GM19238 (cell line): ENCODE data around the gene SNRPB.

ENCODE experiments used
- DNase-seq: peaks from one replicate; pipeline ENCODE4 v3.0.0; 2011; ENCODE audit warnings: low spot score; ENCODE audit not compliant: insufficient read length

SNRPB gene

DNA sequence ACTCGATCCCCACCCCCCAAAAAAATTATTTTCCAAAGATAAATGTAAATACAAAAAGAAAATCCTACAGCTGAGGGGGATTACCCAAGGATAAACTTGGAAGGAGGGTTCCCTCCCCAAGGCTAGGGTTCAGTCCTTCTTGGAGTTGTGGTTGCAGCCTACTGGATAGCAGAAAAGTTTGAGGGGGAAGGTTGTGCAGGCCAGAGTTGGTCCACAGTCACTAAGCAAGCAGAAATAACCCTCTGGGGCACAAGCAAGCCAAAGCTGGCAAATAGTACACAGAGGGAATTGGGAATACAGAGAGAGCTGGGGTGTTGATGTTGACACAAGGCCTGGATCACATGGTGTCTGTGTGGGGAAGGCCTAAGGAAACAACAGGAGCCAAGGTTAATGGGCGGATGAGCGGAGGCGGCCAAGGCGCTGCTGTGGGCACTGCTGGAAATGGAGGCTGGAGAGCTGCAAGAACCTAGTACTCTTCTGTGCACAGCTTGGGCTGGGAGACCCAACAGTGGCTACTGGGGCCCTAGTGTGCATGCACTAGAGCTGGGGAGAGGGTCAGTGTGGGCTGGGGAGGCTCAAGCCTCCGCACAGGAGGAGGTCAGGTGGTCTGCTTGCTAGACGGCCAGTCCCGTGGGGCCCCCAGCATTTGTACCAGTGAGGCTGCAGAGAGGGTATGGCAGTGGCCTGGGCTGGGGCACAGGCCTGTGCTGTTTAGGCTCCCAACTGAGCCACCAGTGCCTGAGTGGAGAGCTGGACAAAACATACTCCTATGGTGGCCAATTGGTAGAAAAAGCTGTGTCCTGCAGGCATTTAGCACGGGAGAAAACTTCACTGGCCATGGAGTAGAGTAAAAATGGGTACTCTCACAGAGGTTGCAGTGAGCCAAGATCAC lies 5.5 kb upstream of the SNRPB start:
- DNase-seq = no peak

DNA sequence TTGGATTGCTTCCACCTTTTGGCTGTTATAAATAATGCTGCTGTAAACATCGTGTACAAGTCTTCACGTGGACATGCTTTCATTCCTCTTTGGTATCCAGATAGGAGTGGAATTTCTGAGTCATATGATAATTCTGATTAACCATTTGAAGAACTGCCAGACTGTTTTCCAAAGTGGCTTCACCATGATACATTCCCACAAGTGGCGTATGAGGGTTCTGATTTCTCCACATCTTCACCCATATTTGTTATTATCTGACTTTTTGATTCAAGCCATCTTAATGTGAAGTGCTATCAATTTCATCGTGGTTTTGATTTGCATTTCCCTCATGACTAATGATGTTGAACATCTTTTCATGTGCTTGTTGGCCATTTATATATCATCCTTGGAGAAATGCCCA lies 2.9 kb upstream of the SNRPB start:
- DNase-seq = no peak

GRCh38 chr20:2469991-2470422 lies 582 bp downstream of the SNRPB start:
- peak; percentile 62 for DNase-seq

DNA sequence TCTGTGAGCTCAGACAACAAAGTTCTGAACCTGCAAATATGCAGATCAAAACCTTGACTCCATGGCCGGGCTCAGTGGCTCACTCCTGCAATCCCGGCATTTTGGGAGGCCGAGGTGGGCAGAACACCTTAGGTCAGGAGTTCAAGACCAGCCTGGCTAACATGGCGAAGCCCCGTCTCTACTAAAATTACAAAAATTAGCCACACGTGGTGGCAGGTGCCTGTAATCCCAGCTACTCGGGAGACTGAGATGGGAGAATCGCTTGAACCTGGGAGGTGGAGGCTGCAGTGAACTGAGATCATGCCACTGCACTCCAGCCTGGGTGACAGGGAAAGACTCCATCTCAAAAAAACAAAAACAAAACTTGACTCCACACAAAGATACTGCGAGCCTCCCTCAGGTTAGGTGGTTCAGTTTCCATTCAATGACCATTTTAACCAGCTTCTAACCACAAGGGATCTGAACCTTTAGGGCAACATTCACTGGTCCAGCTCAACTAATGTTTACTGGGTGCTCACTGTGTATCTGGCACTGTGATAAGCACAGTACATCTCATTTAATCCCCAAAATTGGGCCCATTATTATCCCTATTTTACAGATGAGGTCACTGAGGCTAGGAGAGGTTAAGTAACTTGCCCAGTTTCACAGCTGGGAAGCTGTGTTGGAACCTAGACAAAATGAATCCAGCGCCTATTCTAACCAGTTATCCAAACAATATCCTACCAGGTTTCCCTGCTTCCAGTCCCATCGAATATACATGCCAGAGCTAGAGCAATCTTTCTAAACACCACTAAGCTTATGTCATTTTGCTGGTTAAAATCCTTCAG lies 1.8 kb downstream of the SNRPB start:
- no peak for DNase-seq

DNA sequence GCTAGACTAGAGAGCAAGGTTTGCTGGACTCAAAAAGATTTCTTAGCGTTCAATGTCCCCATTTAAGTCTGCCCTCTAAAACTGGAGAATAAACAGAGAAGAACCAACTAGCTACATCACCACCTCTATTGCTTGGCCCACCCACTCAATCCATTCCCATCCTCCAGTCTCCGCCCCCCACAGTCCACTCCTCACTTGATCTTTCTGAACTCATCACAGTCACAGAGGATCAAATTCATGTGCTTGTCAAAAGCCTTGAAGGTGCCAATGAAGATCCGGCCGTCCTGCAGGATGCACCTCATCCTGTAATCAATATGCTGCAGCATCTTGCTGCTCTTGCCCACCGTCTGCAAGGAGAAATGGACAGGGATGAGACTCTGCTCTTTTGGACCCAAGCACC lies 3.2 kb downstream of the SNRPB start:
- DNase-seq = no peak

DNA sequence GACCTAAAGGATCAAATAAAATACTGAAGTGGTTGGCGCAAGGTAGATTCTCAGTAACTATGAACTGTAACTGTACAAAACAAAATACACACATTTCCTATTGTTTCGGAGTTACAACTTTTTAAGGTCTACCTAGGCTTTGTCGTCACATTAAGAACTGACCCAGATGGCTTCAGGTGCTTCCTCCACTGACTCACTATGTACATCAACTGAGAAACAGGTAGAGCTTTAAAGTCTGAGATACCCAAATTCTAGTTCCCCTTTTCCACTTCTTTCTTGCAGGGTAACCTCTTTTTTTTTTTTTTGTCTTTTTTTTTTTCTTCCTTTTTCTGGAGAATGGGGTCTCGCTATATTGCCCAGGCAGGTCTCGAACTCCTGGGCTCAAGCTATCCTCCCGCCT lies 5.5 kb downstream of the SNRPB start:
- DNase-seq = no peak

DNA sequence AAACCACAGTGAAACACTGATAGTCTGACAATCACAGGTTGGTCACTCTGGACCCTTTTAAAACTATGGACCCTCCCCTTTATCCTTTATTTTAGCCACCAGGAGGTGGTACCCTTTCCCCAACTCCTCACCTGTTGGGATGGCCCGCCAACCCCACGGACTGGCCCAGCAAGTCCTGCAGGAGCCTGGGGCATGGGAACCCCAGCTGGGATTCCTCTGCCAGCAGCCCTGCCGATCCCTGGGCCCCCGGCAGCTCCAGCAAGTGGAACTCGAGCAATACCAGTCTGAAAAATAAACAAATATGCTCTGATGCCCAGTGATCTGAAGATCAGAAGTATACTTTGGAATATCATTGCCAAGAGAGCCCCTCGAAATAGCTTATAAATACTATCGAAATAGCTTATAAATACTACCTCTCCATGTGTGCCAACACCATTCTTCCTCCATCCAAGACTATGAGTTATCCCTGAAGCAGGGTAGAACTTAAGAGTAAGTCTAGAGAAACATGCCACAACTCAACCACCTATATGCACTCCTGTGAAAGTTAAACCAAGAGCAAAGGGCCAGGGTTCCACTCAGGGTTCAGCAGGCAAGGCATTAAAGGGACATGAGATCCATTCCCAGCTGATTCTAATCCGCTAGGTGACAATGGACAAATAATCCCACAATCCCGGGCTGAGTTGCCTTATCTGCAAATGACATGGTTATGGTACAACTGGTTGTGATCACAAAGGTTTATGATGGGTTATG lies 6.8 kb downstream of the SNRPB start:
- no peak for DNase-seq

- no peak for DNase-seq
Observed at GRCh38 chr20:2462484-2462883, 8.1 kb downstream of the SNRPB start.

DNA sequence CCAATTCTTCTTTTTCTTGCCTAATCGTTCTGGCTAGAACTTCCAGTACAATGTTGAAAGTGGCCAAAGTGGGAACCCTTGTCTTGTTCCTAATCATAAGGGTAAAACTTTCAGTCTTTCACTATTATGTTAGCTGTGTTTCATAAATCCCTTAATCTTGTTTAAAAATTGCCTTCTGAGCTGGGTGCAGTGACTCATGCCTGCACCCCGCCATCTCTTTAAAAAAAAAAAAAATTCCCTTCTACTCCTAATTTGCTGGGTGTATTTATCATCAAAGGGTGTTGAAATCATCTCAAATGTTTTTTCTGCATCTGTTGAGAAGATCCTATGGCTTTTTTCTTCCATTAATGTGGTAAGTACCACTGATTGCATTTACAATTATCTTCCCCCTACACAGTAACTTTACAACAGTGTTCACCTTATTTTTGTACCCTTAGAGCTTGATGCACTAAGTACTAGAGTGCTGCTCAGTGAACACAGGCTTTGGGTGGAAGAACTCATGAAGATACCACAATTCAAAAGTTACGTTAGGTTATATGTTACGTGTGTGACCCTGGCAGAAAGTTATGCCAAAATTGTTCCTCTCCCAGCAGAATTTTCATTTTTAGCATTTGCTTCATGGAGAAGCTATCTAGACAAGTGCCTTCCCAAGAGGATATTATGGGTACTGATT lies 9.7 kb downstream of the SNRPB start:
- no peak for DNase-seq

DNA sequence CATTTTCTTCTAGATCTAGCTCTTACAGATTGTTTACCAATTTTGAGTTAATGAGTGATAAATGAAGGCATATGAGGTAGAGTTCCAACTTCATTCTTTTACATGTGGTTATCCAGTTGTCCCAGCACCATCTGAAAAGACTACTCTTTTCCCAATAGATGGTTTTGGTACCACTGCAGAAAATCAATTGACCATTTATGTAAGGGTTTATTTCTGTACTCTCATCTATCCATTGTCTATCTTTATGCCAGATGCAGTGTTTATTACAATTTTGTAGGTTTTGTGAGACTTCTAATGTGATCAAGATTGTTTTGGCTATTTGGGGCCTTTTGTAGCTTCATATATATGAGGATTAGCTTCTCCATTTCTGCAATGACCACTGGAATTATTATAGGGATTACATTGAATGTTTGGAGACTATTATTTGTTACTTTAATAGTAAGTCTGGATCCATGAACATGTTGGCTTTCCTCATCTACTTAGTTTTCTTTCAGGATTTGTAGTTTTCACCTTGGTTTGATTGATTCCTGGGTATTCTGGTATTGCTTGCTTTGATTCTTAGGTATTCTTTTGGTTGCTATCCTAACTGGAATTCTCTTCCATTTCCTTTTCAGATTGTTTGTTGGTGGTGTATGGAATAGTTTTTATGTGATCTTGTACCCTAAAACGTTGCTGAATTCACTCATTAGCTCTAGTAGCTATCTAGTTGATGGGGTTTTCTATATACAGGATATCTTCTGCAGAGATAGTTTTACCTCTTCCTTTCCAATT lies 10.4 kb downstream of the SNRPB start:
- no peak for DNase-seq

DNA sequence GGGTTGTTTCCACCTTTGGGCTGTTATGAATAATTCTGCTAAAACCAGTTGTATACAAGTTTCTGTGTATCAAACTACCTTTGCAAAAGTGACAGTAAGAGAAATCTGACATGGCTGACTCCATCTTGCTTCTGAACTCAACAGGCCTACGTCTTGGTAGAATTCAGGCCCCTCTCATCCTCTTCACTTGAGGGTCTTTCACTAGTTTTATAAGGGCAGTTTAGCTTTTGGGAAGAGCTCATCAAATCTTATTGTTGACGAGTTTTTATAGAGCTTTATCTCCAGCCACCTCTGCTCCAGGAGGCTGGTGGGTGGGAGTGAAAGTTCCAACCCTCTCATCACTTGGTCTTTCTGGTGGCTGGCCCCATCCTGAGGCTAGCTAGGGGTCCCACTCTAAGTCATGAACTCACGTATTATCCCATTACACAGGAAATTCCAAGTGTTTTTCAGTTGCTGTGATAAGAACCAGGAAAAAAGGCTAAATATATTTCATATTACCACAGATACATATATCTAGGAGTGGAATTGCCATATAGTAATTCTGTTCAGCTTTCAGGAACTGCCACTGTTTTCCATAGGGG lies 11.6 kb downstream of the SNRPB start:
- no peak for DNase-seq

GRCh38 chr20:2455771-2456497 lies 14.7 kb downstream of the SNRPB start:
- DNase-seq = no peak

- DNase-seq = no peak
Observed at GRCh38 chr20:2453792-2454191, 16.8 kb downstream of the SNRPB start.

GRCh38 chr20:2451939-2452732 lies 18.5 kb downstream of the SNRPB start:
- DNase-seq = peak; percentile 16

GRCh38 chr20:2451422-2451821 lies 19.2 kb downstream of the SNRPB start:
- DNase-seq = no peak

DNA sequence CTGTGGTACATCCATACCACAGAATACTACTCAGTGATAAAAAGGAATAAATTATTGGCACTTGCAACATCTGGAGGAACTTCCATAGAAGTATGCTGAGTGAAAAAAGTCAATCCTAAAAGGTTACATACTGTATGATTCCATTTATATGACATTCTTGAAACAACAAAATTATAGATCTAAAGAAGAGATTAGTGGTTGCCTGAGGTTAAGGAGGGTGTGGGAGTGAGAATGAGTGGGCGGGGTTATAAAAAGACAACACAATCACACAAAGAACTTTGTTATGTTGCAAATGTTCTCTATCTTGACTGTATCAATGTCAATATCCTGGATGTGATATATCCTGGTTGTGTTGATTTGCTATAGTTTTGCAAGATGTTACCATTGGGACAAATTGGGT lies 21.2 kb downstream of the SNRPB start:
- DNase-seq = no peak

- no peak for DNase-seq
Observed at GRCh38 chr20:2446845-2447244, 23.7 kb downstream of the SNRPB start.

DNA sequence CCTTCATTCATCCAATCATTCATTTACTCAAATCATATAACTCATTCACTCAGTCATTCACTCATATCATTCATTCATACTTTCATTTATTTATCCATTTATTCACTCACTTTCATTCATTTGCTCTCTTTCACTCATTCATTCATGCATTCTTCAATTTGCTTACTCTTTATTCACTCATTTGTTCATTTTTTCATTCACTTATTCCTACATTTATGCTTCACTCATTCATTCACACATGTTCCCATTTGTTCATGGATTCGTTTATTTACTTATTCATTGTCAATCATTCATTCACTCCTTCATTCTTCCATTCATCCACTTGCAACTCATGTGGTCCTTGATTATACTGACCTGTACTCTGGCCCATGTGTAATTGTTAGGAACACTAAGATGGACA lies 39.4 kb downstream of the SNRPB start:
- no peak for DNase-seq

GRCh38 chr20:2430538-2430937 lies 40.1 kb downstream of the SNRPB start:
- no peak for DNase-seq
